Activated CD4-positive, alpha-beta T cell treated with anti-CD3 and anti-CD28 coated beads for 24 hours (primary cell): ENCODE results near the gene MEIS2.

ENCODE experiments used
- DNase-seq, 2 donors: peaks; one replicate each; pipeline ENCODE4 v3.0.0-alpha.2; 2020; ENCODE audit warnings: low read depth in 2 of 2

MEIS2 gene

DNA sequence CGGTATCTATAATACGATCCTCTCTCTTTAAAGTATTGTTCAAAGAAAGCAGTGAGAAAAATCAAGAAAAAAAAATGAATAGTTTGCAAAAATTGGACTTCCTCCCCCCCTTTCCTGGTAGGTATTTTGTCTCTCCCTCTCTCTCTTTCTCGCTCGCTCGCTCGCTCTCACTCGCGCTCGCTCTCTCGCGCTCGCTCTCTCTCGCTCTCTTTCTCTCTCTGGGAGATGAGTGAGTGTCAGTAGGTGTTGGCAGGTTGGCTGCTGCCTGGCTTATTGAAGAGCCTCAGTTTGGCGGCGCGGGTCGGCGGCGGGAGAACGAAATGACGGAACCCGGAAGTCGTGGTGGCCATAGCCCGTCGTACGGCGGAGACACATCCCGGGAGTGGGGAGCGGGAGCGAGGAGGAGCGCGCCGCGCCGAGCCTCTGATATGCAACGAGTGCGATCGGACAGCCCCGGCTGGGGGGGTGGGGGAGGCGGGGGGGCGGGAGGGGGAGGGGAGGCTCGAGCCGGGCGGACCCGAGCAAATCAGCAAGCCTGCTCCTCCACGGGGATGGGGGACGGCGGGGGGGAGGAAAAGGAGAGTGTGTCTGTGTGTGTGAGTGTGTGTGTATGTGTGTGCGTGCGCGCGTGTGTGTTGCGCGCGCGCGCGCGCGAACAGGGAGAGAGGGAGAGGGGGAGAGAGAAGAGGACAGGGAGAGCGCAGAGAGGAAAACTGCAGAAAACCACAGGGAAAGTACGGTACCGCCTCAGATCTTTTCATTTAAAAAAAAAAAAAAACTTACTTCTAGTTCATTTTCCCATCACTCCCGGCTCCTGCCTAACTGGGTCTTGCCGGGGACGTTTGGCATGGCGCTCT, at the start of gene MEIS2:
MEIS2 (minus strand) TSS at position 441 of the 857 bp plus-strand sequence. CDS start 1,083 bp downstream, outside the sequence.
- DNase-seq: no peak

DNA sequence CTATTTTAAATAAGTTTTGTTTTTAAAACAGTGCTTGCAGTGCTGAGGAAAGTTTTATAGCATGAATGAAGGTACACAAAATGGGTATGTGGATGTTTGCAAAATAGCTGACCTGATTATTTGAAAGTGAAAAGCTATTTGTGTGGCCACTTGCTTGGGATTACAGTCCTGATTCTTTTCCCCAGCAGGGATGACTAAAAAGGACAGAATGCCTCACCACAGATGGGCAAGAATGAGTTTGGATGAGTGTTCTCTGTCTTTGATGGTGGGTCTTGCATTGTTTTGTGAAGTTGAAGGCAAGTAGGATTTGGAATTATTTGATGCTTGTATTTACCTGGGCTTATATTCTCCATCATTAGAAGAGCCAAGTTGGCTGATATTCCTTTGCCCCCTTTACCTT, 48.8 kb upstream of the MEIS2 start:
- DNase-seq: no peak

DNA sequence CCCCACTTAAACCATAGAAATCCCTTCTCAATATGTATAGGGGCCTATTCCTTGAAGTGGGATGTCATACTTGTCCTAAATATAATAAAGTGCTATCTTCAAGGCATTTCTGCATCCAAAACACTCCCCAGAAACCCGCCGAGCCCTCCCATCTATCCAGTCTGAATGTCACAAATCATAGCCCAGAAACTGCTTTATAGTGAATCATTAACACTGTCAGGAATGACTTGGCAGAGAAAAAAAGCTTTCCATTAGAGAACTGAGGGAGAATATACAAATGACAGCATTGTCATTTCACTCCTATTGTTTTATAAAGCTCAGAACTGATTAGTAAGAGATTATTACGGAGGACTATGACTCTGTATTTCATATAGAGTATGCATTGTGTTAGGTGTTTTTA, 48.4 kb upstream of the MEIS2 start:
- no peak for DNase-seq

DNA sequence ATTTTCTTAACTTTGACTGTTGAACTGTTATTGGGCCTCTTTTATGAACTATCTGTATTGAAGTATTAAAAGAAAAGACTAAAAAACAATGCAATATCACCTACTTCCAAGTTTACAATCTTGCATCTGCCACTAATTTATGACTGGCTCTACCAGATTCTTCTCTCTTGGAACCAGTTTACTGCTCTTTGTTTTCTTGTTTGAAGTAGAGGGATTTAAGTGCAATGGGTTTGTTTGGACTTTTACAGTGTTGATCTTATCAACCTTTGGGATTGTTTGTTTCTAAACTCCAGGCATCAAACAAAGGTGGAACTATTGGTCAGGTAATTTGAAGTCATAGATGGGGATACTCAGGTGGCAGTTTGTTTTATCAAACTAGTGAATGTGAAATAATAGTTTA, 43.0 kb upstream of the MEIS2 start:
- DNase-seq: no peak

DNA sequence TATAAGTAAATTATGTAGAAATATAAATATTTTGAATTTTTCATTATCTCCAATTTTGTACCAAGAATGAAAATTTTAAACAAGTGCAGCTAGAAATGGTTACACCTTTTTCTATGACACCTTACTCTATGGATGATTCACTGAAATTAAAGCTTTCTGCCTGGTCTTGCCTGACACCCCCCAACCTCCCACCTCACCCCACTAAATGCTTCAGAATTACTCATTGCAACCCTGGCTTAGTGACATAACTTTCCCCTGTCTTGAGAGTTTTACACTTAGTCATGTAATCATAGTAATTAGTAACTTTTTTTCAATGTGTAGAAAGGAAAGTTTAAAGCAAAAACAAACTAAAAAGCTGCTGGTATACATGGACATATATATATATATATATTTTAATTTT, 42.0 kb upstream of the MEIS2 start:
- no peak for DNase-seq

DNA sequence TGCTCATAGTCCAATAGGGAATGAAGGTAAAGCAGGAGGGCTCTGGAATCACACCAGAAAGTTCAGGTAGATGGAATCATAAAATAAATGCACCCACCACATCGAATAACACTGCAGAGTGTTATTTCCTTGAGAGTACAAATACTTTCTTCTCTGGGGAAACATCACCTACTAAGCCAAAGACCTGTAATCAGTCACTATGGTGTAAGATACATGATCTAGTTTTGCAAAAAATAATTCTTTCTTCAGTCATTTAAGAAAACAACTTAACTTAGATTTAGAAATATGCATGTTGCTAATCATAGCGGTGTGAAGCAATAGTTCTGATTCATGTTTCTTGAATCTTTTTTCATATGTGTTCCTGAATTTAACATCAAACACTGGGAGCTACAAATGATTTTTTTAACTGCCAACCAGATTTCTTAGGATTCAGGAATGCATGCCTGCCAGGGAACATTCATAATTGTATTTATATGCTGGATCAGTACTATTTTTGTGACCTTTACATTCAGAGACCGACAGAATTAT, 40.2 kb upstream of the MEIS2 start:
- DNase-seq: no peak

DNA sequence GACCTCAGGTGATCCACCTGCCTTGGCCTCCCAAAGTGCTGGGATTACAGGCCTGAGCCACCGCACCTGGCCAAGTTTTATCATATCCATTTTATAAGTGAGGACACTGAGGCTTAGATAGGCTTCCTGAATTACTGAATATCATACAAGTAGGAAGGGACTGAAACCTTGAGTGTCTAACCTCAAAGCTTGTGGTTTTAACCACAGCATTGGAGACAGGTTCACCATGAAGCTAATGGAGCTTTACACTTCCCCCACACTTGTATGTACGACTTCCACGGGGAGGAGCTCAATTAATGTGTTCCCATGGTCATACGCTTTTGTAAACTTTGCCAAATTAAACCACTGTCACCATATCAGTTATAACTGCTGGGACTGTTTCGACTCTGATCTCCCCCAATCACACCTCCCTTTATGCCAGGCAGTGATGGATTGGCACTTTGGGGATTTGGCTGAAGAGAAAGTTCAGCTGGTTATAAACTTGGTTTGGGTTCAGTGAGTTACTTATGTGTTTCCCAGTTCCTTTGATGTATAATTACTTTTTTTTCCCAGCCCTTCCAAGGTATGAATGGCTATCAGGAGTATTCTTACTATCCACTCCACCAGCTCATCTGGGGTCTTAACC, 38.4 kb upstream of the MEIS2 start:
- no peak for DNase-seq

DNA sequence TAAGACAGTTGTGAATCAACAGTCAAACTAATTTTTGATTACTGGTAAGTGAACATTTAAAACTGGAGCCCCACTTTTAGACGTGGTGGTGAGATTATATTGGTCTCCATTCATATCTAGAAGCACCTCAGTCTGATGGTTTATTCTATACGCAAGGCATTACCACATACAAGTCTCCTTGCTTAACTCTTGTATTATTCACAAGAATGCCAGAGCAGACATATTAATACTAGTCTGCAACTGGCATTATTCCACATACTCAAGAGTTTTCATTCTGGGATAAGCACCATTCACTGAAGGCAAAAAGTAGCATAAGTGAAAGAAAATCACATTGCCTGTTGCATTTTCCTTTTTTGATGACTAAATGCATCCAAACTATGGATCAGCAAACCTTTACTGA, 36.9 kb upstream of the MEIS2 start:
- no peak for DNase-seq

DNA sequence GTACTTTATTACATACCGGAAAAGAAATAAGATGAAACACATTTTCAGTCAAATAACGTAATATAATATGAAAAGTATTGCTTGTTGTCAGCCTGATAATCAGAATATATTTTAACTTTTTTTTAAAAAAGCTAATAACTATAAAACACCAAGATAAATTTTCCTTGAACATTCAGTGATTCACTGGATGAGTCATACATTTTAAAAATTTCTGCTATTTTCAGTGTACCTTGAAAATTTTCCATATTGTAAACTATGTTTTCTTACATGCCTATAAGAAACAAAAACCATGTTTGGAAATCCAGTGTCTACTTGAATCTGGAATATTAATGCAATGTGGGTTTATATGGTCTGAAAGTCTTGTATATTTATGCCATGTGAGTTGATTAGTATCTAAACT, 36.3 kb upstream of the MEIS2 start:
- no peak for DNase-seq

DNA sequence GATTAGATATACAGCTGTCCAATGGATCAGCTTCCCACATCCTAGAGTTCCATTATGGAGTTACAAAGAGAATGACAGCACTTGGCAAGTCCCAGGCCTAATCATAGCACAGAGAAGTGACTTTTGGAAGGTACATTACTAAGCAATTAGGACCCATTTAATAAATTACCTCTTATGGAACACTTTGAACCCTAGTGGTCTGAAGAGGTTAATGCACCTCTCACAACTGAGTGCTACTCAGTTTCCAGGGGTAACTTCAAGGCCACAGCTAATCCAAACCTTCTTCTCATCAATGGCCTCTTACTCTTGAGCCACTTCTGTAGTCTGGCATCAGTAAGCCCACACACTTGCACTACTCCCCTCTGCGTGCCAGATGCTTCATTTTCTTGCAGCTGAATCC, 34.9 kb upstream of the MEIS2 start:
- DNase-seq: no peak

DNA sequence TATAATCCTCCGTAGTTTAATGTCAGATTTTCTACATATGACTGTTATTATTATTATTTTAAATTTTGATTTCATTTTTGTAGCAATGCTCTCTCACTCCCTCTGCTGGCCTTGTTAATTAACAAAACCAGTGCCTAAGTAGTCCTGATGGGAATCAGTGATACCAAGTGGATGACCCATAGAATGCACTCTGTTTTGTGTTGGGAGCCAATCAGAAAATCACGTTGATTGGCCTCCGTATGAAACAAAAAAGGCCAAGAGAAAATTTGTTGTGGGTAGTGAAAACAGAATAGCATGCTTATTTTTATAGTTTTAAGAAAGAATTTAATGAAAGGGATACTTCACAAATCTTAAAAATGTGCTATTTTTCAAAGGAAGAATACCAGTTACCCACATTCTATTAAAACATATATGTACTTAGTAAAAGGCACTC, 34.4 kb upstream of the MEIS2 start:
- DNase-seq: no peak

DNA sequence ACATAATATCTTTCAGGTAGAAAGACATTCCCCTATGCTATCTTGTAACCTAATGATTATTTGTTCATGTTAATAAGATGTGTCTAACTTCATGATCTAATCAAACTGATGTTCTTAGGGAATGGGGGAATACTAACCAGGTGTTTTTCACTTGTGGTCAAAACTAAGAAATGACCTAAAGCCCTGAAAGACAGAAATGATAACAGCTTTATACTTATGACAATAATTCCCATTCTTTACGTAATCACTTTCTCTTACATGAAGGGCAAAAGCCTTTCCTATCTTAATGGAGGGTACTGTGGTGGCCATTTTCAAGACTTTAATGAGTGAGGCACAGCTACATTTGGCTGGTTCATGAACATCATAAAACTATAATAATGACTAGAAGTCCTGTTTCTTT, 33.9 kb upstream of the MEIS2 start:
- DNase-seq: no peak

DNA sequence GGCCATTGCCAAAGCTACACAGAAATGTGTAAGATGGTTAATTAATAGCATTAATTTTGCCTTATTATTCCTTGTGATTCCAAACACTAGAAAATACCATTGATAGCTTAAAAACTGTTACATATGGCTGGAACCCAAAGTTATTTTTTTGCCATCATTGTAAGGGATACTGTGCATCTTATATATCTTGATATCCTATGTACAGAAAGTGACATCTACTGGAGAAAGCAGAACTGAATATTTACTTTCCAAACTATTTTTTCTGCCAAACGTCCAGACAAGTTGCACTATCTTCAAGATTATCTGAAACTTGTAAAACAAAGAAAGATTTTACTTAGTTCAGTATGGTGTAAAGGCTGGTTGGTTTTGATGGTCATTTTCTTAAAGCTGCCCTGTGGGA, 33.3 kb upstream of the MEIS2 start:
- DNase-seq: no peak

DNA sequence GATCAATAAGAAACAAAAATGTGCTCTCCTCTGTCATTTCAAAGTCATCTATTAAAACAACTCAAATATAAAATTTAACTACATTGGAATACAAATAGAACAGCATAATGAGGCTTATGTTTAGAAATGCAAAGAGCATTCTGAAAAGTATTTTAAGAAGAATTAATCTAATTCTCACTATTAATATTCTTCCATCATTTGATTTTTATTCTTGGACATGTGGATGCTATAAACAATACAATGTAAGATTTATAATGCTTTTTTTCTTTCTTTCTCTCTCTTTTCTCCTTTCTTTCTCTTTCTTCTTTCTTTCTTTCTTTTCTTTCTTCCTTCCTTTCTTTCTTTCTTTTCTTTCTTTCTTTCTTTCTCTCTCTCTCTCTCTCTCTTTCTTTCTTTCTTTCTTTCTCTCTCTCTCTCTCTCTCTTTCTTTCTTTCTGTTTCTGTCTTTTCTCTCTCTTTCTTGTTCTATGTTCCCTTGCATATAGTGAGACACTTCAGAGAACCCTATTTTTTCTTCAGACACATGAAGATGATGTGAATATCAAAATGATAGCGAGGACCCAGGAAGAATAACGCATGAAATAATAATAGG, 32.6 kb upstream of the MEIS2 start:
- DNase-seq: no peak

DNA sequence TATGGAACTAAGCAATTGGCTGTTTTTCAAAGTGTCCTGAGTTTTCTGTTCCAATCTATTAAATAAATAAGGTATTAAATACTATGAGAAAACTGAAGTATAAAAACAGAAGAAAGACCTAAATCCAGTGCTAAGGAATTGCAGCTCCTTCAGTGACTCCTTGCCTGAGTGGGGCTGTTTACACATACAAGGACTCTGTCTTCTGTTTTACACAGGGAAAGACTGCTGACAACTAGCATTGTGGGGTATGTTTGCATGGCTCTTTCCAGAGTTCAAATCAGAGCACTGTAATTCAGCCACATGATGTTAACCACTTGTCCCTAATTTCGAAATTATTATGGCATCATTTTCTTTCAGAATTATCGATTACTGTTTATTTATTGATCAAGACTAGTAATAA, 31.3 kb upstream of the MEIS2 start:
- DNase-seq: no peak

DNA sequence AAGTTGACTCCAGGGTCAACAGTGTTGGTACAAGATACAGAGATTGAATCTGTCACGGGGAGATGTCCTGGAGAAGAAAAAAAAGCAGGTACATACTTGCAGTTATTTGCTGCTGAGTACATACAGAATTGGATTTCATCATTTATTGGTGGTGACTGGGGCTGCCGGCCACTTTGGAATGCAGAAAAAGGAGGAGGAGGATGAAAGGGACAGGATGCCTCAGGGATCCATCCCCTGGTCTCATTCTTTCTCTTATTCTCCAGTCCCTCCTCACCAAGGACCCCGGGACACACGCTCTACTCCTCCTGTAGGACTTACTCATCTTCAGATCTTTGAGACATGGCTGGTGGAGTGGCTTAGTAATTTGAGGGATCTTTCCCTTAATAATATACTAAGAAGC, 30.0 kb upstream of the MEIS2 start:
- no peak for DNase-seq

DNA sequence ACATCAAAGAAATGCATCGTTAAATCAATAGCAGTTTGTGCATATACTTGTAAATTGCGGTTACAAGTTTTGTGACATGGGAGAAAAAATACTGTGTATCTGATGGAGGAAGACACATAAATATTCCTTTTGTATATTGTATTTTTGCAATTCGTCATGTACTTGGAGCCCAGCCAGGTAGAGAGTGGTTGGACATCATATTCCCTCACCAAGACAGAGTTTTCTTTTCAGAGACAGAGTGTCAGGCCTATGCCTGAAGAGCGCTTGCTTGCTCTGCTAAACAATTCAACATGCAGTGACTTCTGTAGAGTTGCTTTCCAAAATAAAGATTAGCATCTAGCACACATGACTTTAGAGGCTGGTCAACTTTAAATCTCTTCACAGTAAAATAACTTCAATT, 24.8 kb upstream of the MEIS2 start:
- DNase-seq: no peak

DNA sequence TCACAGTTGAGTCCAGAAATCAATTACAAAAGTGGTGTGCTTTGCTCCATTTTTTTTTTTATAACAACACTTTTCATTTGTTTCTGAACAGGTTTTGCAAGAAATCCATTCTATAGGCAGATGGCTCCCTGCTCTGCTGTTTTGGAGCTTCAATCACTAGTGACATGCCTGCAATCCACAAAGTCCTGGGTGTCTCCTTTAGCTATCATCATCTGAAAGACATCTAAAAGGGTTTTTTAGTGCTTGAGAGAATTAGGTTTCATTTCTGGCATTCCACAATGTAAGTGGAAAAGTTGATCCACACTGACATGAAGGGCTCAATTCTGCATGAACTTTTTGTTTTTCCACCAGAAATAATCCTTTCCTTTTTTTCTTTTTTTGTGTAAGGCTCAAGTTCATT, 24.0 kb upstream of the MEIS2 start:
- no peak for DNase-seq

DNA sequence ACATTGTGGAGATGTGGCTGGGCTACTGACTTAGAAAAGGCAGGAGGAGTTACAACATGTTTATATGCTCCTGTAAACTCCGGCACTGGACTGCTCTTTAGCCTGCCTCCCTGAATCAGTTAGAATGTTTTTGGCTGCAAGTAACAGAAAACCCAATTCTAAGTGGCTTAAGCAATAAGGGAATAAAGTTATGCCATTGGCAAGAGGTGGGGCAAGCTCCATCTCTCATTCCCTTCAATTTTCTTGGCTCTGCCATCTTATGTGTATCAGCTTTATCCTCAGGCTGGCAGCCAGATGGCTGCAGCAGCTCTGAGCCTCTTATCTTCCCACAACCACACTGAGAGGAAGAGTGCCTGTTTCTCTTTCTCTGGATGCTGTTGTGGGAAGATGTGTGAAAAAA, 22.4 kb upstream of the MEIS2 start:
- DNase-seq: no peak

DNA sequence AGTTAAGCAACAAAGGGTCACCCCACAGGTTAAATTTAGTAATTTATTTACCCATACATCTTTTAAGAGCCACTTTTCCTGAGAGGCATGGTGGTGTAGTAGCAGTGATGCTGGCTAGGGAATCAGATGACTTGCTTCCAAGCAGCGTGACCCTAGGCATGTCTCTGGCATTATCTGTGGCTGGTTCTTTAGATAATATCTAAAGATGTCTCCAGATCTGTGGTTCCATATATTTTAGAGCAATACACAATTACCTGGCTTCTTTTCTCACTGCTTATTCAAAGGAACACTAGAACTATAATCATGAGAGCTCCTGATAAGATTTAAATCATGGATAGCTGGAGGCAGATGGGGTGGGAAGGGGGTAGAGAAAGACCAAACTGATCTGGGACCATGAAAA, 21.1 kb upstream of the MEIS2 start:
- no peak for DNase-seq

DNA sequence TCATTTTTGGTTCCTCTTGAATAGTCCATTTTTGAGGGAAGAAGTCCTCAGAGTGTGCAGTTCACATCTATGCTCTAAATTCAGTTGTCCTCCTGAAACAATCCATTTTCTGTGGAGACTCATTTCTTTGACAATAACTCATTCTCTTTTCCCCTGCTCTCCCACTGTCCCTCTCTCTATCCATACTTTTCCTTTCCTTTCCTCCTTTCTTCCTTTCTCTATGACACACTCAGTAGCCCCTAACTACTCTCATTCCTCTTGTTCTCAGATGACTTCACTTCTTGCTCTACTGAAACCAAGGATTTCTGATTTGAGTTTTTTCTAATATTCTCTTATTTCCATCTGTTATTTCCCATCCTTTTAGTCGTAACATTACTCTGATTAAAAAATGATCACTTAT, 16.7 kb upstream of the MEIS2 start:
- no peak for DNase-seq

DNA sequence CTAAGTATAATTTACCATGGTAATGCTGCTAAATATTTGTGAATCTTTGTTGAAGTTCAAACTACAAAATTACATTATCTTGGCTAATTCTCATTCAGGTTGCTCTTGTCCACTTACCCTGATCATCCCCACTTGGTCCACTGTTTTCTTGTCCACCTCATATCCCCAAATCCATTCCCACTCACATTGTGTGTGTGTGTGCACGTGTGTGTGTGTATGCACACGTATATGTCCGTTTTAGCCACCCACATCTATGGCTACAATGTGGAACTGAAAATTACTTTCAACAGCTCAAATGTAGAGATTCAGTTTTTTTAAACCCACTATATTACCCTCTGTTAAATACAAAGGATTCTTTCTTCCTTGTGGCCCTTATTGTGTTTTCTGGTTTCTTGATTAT, 15.2 kb upstream of the MEIS2 start:
- no peak for DNase-seq
